Suppressor macrophage (primary cell): Measurements from ENCODE around the gene EEIG2.
"Not testable (repeated sequence)": the region's sequence is repeated elsewhere in the genome, so short reads cannot be mapped to it uniquely, and the experiment has no call there.

Experiments
- DNase-seq, 4 experiments: peaks; one replicate each; pipeline ENCODE4 v3.0.0-alpha.2; 2020 to 2022
- total RNA-seq, 17 experiments: gene quantifications; one replicate each; lab custom pipeline; 2026; ENCODE audit warnings: mixed read lengths in 6 of 17, inconsistent platforms in 3 of 17; lab: John Stamatoyannopoulos, UW

Gene EEIG2
- total RNA-seq = 10.1 to 114 (median 61.1) reads per million in 17 experiments

DNA sequence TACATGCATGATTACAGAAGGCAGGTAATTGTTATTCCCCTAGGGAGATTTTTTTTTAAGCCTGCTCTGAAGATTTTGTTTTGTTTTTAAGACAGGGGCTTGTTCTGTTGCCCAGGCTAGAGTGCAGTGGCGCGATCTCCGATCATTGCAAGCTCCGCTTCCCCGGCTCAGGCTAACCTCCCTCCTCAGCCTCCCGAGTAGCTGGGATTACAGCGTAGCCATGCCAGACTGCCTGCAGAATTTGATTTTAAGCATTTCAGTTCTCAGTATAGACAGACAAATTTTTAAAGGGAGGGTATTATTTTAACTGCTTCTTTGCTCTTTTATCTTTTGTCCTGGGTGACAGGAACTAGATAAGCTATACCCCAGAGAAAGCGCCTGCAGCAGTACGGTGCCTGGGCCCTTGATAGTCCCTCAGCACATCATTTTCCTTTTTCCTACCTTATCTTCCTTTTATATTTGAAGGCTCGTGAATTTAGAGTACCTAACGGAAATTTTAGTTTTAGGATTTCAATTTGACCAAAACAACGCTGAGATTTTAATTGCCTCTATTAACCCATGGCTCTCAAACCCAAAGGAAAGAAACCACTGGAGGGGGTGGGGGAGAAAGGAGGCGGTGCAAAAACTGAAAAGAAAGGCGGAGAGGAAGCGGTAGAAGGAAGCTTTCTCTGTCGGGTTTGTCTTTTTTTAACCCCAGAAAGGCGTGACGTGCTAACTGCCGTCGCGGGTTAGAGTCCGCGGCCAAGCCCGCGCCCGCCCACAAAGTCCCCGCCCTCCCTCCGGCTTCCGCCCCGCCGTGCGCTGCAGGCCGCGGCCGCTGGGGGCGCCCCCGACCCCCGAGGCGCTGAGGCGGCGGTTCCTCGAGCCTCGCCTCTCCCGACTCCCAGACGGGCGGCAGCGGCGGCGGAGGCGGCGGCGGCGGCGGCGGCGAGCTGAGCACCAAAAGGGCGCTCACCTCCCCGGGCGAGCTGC lies at the start of gene EEIG2:
TSS of gene EEIG2 (plus strand) at position 886 of the 972 bp plus-strand sequence. CDS start 329 bp downstream, outside the sequence.
- peak; percentile 96 to 97 (median 96) for DNase-seq

DNA sequence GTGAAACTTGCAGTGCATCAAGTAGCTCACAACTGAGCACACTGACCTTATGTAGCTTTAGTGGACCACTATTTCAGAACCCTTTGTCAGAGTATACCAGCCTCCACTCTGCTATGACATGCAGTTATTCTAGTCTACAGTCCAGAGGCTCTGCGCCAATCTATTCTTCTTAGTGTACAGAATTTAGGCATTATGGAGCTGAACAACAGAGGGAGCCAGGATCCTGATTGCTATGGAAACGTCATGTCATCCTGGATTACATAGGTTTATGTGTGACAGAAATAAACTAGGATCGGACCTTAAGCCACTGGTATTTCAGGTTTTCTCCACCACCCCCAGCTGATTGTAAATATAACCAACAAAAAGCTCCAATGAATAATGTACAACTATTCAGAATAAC lies 48.1 kb upstream of the EEIG2 start:
- no peak for DNase-seq

- peak; percentile 35 to 73 (median 56) for DNase-seq
Measured at GRCh38 chr1:108512239-108513043, 47.5 kb upstream of the EEIG2 start.

- DNase-seq = no peak
Measured at GRCh38 chr1:108513044-108513415, 46.9 kb upstream of the EEIG2 start.

GRCh38 chr1:108513914-108514313 lies 46.0 kb upstream of the EEIG2 start:
- DNase-seq = not testable (repeated sequence)

DNA sequence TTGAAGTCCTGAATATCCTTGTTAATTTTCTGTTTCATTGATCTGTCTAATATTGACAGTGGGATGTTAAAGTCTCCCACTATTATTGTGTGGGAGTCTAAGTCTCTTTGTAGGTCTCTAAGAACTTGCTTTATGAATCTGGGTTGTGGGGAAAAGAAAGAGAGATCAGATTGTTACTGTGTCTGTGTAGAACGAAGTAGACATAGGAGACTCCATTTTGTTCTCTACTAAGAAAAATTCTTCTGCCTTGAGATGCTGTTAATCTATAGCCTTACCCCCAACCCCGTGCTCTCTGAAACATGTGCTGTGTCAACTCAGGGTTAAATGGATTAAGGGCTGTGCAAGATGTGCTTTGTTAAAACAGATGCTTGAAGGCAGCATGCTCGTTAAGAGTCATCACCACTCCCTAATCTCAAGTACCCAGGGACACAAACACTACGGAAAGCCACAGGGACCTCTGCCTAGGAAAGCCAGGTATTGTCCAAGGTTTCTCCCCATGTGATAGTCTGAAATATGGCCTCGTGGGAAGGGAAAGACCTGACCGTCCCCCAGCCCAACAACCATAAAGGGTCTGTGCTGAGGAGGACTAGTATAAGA lies 42.5 kb upstream of the EEIG2 start:
- not testable (repeated sequence) for DNase-seq

DNA sequence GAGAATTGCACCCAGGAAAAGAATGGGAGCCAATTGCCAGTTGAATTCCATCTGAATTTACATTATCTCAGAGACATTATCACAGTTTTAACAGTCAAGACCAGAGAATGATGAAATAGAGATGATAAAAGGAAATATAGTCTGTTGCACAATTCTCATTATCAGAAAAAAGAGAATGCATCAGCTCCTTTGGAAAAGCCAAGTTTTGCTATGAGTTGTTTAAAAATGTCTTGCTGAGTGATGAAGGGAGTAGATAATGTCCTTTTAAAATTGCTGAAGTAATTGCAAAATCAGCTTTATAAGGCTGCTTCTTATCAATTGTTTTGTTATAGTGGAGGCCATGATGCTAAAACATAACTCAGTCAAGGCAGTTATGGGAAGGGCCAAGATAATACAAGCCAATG lies 37.9 kb upstream of the EEIG2 start:
- DNase-seq = no peak

GRCh38 chr1:108523829-108524228 lies 36.1 kb upstream of the EEIG2 start:
- DNase-seq = no peak

DNA sequence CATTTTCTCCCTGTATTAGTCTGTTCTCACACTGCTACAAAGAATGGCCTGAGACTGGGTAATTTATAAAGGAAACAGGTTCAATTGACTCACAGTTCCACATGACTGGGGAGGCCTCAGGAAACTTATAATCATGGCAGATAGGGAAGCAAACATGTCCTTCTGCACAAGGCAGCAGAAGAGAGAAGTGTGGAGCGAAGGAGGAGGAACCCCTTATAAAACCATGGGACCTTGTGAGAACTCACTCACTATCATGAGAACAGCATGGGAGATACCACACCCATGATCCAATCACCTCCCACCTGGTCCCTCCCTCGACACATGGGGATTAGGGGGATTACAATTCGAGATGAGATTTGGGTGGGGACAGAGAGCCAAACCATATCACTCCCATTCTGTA lies 35.2 kb upstream of the EEIG2 start:
- DNase-seq = no peak

DNA sequence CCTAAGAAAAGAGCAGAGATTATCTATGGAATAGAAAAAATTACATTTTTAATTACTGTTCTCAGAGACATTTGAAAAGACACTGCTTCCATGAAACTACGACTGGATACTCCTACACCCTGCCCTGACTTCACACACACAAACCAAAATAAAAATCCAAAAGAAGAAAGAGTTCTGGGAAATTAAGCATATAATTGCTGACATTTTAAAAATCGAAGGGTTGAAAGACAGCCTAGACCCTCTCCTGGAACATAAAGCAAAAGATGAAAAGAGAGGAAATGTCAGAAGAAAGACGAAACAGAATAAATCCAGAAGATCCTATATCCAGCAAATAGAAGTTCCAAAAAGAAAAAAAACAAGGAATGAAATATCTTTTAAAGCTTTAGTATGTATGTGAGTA lies 32.8 kb upstream of the EEIG2 start:
- no peak for DNase-seq

- DNase-seq = no peak
Measured at GRCh38 chr1:108527837-108528236, 32.1 kb upstream of the EEIG2 start.

- no peak for DNase-seq
Measured at GRCh38 chr1:108531444-108531843, 28.5 kb upstream of the EEIG2 start.

GRCh38 chr1:108532730-108533129 lies 27.2 kb upstream of the EEIG2 start:
- DNase-seq = no peak

- no peak for DNase-seq
Measured at GRCh38 chr1:108533351-108534083, 26.4 kb upstream of the EEIG2 start.

GRCh38 chr1:108534759-108535158 lies 25.1 kb upstream of the EEIG2 start:
- peak in 1 of 4 experiments; percentile 20 for DNase-seq

DNA sequence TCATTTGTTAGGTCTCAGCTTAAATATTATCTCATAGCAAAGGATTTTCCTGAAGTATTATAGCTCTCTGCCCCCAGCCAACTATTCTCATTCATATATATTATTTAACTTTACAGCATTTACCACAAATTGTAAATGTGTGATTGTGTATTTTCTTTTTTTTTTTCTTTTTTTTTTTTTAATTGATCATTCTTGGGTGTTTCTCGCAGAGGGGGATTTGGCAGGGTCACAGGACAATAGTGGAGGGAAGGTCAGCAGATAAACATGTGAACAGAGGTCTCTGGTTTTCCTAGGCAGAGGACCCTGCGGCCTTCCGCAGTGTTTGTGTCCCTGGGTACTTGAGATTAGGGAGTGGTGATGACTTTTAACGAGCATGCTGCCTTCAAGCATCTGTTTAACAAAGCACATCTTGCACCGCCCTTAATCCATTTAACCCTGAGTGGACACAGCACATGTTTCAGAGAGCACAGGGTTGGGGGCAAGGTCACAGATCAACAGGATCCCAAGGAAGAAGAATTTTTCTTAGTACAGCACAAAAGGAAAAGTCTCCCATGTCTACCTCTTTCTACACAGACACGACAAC lies 24.5 kb upstream of the EEIG2 start:
- DNase-seq = not testable (repeated sequence)

DNA sequence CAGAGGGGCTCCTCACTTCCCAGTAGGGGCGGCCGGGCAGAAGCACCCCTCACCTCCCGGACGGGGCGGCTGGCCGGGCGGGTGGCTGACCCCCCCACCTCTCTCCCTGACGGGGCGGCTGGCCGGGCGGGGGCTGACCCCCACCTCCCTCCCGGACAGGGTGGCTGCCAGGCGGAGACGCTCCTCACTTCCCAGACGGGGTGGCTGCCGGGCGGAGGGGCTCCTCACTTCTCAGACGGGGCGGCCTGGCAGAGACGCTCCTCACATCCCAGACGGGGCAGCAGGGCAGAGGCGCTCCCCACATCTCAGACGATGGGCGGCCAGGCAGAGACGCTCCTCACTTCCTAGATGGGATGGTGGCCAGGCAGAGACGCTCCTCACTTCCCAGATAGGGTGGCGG lies 23.9 kb upstream of the EEIG2 start:
- DNase-seq = not testable (repeated sequence)

GRCh38 chr1:108536791-108537190 lies 23.1 kb upstream of the EEIG2 start:
- DNase-seq = not testable (repeated sequence)

- no peak for DNase-seq
Measured at GRCh38 chr1:108537976-108538375, 21.9 kb upstream of the EEIG2 start.

GRCh38 chr1:108540977-108541376 lies 18.9 kb upstream of the EEIG2 start:
- DNase-seq = no peak

- no peak for DNase-seq
Measured at GRCh38 chr1:108541861-108542260, 18.0 kb upstream of the EEIG2 start.

DNA sequence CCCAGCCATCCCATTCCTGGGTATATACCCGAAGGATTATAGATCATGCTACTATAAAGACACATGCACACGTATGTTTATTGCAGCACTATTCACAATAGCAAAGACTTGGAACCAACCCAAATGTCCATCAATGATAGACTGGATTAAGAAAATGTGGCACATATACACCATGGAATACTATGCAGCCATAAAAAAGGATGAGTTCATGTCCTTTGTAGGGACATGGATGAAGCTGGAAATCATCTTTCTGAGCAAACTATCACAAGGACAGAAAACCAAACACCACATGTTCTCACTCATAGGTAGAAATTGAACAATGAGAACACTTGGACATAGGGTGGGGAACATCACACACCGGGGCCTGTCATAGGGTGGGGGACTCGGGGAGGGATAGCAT lies 12.4 kb upstream of the EEIG2 start:
- not testable (repeated sequence) for DNase-seq
